Keratinocyte (primary cell): ENCODE measurements around the gene KSR1. TPM values are rescaled to one million over a fixed set of nuclear protein-coding genes. Genes with fewer than 3 reads are reported as not detected.

ENCODE experiments used
- DNase-seq: peaks from one replicate; pipeline ENCODE4 v3.0.0-alpha.2; 2011; ENCODE audit warnings: low read depth, missing footprints, low spot score
- FAIRE-seq: peaks from 2 replicates; lab custom pipeline; 2011; peaks lifted over from hg19 to GRCh38; lab: Jason Lieb, UNC
- H2AFZ ChIP-seq: 2 replicates; pipeline ENCODE4 v1.6.0; 2012; ENCODE audit warnings: low read length, control low read depth, inconsistent platforms; ENCODE audit not compliant: control insufficient read depth
- H3K27ac ChIP-seq: 2 replicates; pipeline ENCODE4 v1.5.1; 2011; ENCODE audit warnings: low read length; ENCODE audit not compliant: control insufficient read depth, insufficient read depth
- H3K27me3 ChIP-seq: 3 replicates; pipeline ENCODE4 v1.6.0; 2011; ENCODE audit warnings: low read length; ENCODE audit not compliant: control insufficient read depth, insufficient read depth; ENCODE audit errors: extremely low read depth
- H3K36me3 ChIP-seq, 2 experiments: 2 replicates in 1 of 2; 3 replicates in 1 of 2; pipeline ENCODE4 v1.5.1; 2011; ENCODE audit warnings: low read length in 2 of 2, mild to moderate bottlenecking in 1 of 2; ENCODE audit not compliant: control insufficient read depth in 2 of 2, insufficient read depth in 2 of 2; ENCODE audit errors: extremely low read depth in 1 of 2
- H3K4me1 ChIP-seq: 3 replicates; pipeline ENCODE4 v1.5.1; 2011; ENCODE audit warnings: low read length; ENCODE audit not compliant: control insufficient read depth, insufficient read depth; ENCODE audit errors: extremely low read depth
- H3K4me2 ChIP-seq: 3 replicates; pipeline ENCODE4 v1.6.0; 2011; ENCODE audit warnings: low read depth, low read length; ENCODE audit not compliant: control insufficient read depth, insufficient read depth; ENCODE audit errors: extremely low read depth
- H3K4me3 ChIP-seq, 3 experiments: fragments of 200-600 bp in 1 of 3; sonication (generic) in 1 of 3; 2 replicates in 2 of 3; 3 replicates in 1 of 3; pipeline ENCODE4 v1.5.1; 2011 to 2016; ENCODE audit warnings: low read length in 3 of 3, mild to moderate bottlenecking in 3 of 3, control low read depth in 2 of 3, inconsistent platforms in 1 of 3, low read depth in 1 of 3, mixed read lengths in 1 of 3, mixed run types in 1 of 3, moderate library complexity in 1 of 3; ENCODE audit not compliant: control insufficient read depth in 2 of 3, insufficient read depth in 2 of 3; ENCODE audit errors: extremely low read depth in 1 of 3
- H3K79me2 ChIP-seq: 2 replicates; pipeline ENCODE4 v1.6.0; 2012; ENCODE audit warnings: low read length; ENCODE audit not compliant: control insufficient read depth, insufficient read depth
- H3K9ac ChIP-seq: 3 replicates; pipeline ENCODE4 v1.6.0; 2011; ENCODE audit warnings: low read length; ENCODE audit not compliant: control insufficient read depth, insufficient read depth; ENCODE audit errors: extremely low read depth
- H3K9me1 ChIP-seq: 3 replicates; pipeline ENCODE4 v1.6.0; 2011; ENCODE audit warnings: low read length; ENCODE audit not compliant: control insufficient read depth, insufficient read depth; ENCODE audit errors: extremely low read depth
- H3K9me3 ChIP-seq: 2 replicates; pipeline ENCODE4 v1.5.1; 2012; ENCODE audit warnings: low read depth, low read length; ENCODE audit not compliant: control insufficient read depth
- H4K20me1 ChIP-seq: 3 replicates; pipeline ENCODE4 v1.6.0; 2011; ENCODE audit warnings: low read length; ENCODE audit not compliant: control insufficient read depth, insufficient read depth; ENCODE audit errors: extremely low read depth
- CTCF ChIP-seq, 3 experiments: IDR thresholded peaks in 1 of 3; conservative IDR thresholded peaks in 1 of 3; optimal IDR thresholded peaks in 1 of 3; 2 replicates in 2 of 3; 3 replicates in 1 of 3; pipeline versions ENCODE3 to v1.5.1; 2011; ENCODE audit warnings: low read length in 3 of 3, mild to moderate bottlenecking in 3 of 3, moderate library complexity in 2 of 3, control low read depth in 1 of 3, inconsistent platforms in 1 of 3; ENCODE audit not compliant: insufficient read depth in 2 of 3; ENCODE audit errors: extremely low read depth in 1 of 3
- EZH2 ChIP-seq: IDR thresholded peaks from one replicate; pipeline ENCODE4 v1.6.1; 2012; ENCODE audit warnings: inconsistent platforms, mild to moderate bottlenecking, low read length, moderate library complexity
- dilution Hi-C: fragments of 300-500 bp; cut with MboI; formaldehyde crosslinking; loops from one replicate; pipeline ENCODE4 v1.7.0; 2020; ENCODE audit warnings: low sequenced_read_pairs; ENCODE audit not compliant: extremely low pct_ligation_motif_present
- polyA plus RNA-seq, 5 experiments: library from polyadenylated mRNA; depleted of rRNA in 3 of 5; stranded (reverse) in 3 of 5; stranded (forward) in 1 of 5; unstranded in 1 of 5; fragments of >200 nt; gene quantifications; 1 replicate in 1 of 5; 2 replicates in 3 of 5; 3 replicates in 1 of 5; pipeline versions ENCODE4 v1.2.1 to v1.2.3, GENCODE V29; 2011 to 2012; ENCODE audit warnings: missing spikeins in 2 of 5, low read depth in 1 of 5, low replicate concordance in 1 of 5

Gene KSR1
- polyA plus RNA-seq, 1 donor (not counting 4 experiments of a cell fraction or from before 2014, with no cell fraction given), result 1.3 TPM

GRCh38 chr17:27615121-27615520 is 158.9 kb downstream of the KSR1 start:
- dilution Hi-C loops, result no loop called here
- no peak overlapping the region for H2AFZ ChIP-seq
- no peak for FAIRE-seq
- H3K79me2 ChIP-seq, result no peaks in the 10 kb centered on the region
- TF ChIP-seq EZH2 (no peak), CTCF (optimal IDR thresholded peaks at IDR 0.05 in 1 of 3, IDR thresholded peaks at IDR 0.05 in 1 of 3, conservative IDR thresholded peaks at IDR 0.05 in 1 of 3; ENCODE audit: extremely low read depth in 1 of 3, insufficient read depth in 2 of 3, low read length in 3 of 3) (no peak)
- H3K9ac ChIP-seq, result no peak overlapping the region
- no peaks in the 10 kb centered on the region for H4K20me1 ChIP-seq
- no peak for DNase-seq
- H3K27me3 ChIP-seq, result no peaks in the 10 kb centered on the region
- no peaks in the 10 kb centered on the region for H3K9me3 ChIP-seq
- H3K9me1 ChIP-seq, result no peaks in the 10 kb centered on the region
- H3K4me2 ChIP-seq, result no peak overlapping the region
- H3K4me1 ChIP-seq, result no peaks in the 10 kb centered on the region
- H3K4me3 ChIP-seq, result no peak overlapping the region
- no peak overlapping the region for H3K27ac ChIP-seq
- H3K36me3 ChIP-seq, result no peaks in the 10 kb centered on the region

- H3K4me3 ChIP-seq, result no peak overlapping the region
- H3K4me2 ChIP-seq, result no peak overlapping the region
- H2AFZ ChIP-seq, result no peak overlapping the region
- H3K4me1 ChIP-seq, result no peaks in the 10 kb centered on the region
- dilution Hi-C loops, result no loop called here
- DNase-seq (no peak), FAIRE-seq (no peak)
- no peaks in the 10 kb centered on the region for H3K9me3 ChIP-seq
- no peaks in the 10 kb centered on the region for H3K79me2 ChIP-seq
- H3K36me3 ChIP-seq, result no peaks in the 10 kb centered on the region
- no peaks in the 10 kb centered on the region for H3K27me3 ChIP-seq
- H3K27ac ChIP-seq, result no peak overlapping the region
- H4K20me1 ChIP-seq, result peaks cover 2% of the 10 kb centered on the region
- TF ChIP-seq CTCF (optimal IDR thresholded peaks at IDR 0.05 in 1 of 3, IDR thresholded peaks at IDR 0.05 in 1 of 3, conservative IDR thresholded peaks at IDR 0.05 in 1 of 3; ENCODE audit: extremely low read depth in 1 of 3, insufficient read depth in 2 of 3, low read length in 3 of 3) (no peak), EZH2 (no peak)
- no peaks in the 10 kb centered on the region for H3K9me1 ChIP-seq
- no peak overlapping the region for H3K9ac ChIP-seq
These were observed 160.2 kb downstream of the KSR1 start for GRCh38 chr17:27616414-27616813.
